ENCODE data around the gene STAP1. TPM values are rescaled to one million over a fixed set of nuclear protein-coding genes. Genes with fewer than 3 reads are reported as not detected.

STAP1 gene
- total RNA-seq, 1 donor from 2014 or later = not detected

DNA sequence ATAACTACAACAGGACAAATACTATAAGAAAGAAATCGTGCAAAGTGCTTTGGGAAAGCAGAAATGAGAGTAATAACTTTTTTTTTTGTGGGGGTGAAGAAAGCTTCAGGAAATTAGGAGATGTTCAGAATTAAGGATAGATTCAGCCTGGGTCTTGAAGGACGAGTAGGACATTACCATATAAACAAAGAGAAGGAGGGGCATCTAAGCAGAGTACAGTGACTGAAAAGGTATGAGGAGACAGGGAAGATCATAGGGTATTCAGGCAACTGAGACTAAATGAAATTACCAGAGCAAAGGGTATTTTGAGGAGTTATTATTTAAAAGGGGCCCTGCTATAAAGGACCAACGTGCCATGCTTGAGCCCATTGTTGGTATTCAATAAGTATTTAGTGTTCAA, 3.1 kb upstream of the STAP1 start:
- no peak for DNase-seq (ENCODE audit: low read depth)

DNA sequence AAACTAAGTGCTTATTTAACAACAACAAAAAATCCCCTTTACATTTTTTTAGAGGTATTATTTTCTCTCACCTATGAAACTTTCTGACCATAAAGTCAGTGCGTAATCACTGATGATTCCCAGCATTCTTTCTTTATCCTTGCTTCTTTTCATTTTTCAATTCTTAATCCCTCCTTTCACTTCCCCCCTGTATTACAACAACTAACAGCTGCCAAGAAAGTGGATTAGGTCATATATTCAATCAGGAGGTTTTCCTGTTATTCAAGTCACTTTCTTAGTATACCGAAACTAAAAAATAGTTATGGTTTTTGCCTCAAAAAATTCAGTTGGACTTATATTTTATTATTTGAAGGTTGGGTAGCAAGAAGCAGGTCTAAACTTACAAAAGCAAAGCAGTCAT, 2.1 kb upstream of the STAP1 start:
- DNase-seq (ENCODE audit: low read depth) = no peak

DNA sequence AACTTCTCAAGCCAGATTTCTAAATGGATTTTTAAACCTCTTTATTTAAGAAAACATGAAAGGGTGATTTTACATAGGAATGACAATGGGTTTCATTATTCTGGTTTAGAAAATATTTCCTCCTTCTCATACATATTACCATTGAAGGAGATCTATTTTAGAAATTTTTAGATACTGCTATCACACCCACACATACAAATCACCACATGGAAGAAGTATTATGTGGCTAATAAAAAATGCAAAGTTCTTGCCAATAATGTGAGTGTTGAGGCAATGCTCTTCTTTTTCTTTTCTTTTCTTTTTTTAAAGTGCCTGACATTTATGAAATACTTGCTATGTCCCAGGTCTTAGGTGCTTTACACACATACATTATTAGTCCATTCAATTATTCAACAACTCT, 6.8 kb downstream of the STAP1 start:
- no peak for DNase-seq (ENCODE audit: low read depth)

DNA sequence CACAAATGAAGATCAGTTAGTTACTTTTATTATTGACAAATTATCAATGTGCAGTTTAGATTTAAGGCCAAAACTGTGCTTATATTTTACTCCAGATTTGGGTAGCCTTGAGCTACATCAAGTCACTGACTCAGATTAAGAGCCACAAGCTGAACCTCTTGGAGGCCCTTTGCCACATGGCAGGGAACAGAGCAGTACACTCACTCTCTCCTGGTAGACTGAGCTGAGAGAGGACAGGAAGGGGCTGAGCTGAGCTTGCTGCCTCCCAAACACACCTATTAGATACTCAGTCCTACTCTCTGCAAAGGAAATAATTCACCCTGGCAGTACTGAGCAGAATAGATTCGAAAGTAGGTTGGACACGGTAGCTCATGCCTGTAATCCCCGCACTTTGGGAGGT, 7.8 kb downstream of the STAP1 start:
- DNase-seq (ENCODE audit: low read depth) = no peak

DNA sequence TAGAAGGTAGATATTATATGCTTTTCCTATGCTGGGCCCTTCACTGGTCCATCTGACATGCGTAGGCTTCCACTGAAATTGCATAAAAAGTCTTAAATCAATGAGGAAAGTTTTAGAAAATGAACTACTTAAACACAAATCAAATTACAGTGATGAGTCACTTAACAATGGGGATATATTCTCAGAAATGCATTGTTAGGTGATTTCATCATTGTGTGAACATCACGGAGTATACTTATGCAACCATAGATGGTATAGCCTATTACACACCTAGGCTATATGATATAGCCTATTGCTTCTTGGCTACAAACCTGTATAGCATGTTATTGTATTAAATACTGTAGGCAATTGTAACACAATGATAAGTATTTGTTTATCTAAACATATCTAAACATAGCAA, 10.3 kb downstream of the STAP1 start:
- no peak for DNase-seq (ENCODE audit: low read depth)

DNA sequence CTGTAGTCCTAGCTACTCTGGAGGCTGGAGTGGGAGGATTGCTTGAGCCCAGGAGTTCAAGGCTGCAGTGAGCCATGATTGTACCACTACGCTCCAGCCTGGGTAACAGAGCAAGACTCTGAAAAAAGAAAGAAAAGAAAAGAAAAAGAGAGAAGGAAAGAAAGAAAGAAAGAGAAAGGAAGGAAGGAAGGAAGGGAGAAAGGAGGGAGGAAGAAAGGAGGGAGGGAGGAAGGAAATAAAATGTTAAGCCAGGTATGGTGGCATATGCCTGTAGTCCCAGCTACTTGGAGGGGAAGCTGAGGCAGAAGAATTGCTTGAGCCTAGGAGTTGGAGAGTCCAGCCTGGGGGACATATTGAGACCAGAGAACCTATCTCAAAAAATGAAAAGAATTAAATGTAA, 12.0 kb downstream of the STAP1 start:
- no peak for DNase-seq (ENCODE audit: low read depth)

DNA sequence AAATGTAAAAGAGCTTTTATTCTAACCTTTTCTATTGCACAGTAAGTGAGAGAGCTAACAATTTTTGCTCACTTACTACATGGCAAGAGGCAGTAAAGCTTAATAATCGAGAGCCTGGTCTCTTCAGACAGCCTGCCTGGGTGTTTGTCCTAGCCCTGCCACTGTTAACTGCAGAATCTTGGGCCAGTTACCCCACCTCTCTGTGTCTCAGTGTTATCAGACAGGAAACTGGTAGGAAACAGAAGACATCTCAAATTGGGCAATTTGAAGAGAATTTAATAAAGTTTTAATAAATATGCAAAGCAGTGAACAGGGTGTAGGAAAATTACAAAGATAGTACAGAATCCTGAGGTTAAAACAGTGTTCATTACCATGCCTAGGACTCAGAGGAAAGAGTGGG, 13.4 kb downstream of the STAP1 start:
- DNase-seq (ENCODE audit: low read depth) = no peak

DNA sequence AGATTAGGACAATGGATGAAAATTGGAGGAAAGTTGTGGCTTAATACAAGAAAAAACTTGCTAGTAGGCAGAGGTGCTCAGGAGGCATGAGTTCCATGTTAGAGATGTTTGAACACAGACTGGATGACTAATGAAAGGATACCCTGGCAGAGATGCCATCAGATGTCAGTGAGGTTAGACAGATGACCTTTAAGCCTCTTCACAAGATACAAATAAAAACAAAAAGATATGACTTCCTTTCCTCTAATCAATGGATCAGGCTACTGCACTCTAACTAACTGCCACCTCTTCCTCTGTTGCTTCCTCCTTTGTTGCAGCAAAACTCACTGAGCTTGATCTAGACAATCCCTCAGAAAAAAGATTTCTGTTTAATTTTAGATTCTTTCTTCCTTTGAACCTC, 14.7 kb downstream of the STAP1 start:
- DNase-seq (ENCODE audit: low read depth) = no peak

DNA sequence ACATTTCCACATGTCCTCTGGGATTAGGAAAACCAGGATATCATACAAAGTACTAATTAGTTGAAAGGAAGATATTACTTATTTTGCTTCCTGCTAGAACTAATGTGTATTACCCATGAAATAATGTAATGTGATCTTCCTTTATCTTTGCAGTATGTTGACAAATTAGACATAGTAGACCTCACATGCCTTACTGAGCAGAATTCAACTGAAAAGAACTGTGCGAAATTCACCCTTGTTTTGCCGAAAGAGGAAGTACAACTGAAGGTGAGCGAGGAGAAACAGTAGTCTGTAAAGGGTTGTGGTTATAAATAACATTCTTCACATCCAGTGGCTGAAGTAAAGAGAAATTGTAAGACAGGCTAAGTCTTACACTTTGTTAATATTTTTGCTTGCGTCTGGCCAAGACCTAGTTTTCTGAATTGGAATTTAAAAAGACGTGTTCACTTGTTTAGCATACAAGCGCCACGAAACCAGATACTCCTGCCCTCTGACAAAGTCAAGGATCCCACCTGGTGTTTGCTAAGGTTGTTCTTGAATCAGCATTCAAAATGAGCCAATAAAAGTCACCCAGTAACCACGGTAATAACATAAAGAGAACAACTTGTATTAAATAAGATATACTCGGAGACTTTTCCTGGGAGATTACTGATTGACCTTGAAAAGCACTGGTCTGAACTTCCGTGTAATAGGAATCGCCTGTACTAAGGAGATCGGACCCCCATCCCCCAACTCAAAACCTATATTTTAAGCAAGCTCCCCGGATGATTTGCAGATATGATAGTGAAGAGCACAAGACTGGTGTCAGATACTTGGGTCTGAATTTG, 16.9 kb downstream of the STAP1 start:
- no peak for DNase-seq (ENCODE audit: low read depth)

DNA sequence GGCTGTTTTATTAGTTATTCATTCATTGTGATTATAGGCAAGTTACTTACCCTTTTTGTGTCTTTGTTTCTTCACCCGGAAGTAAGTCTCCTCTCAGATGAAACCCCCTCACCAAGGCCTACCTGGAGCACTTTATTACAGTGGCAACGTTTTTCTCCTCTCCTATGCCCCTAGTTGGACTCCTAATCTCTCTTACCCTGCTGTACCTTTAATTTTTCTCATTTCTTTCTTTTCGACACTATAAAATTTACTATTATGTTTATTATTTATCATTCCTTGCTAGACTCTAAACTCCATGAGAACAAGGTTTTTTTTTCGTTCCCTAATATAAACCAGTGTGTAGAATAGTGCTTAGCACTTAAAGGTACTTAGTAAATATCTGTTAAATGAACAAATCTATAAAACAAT, 17.5 kb downstream of the STAP1 start:
- DNase-seq (ENCODE audit: low read depth) = no peak

DNA sequence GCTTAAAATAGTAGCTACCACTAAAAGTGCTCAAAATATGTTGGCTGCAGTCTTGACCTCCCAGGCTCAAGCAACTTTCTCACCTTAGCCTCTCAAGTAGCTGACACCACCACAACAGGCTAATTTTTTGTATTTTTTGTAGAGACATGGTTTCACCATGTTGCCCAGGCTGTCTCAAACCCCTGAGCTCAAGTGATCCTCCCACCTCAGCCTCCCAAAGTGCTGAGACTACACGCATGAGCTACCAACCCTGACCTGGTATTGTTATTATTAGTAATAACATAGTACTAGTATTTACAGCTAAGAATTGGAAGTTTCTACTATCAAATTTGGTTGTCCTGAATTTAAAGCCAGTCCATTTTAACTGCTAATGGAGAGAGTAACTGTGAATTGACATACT, 18.0 kb downstream of the STAP1 start:
- no peak for DNase-seq (ENCODE audit: low read depth)

DNA sequence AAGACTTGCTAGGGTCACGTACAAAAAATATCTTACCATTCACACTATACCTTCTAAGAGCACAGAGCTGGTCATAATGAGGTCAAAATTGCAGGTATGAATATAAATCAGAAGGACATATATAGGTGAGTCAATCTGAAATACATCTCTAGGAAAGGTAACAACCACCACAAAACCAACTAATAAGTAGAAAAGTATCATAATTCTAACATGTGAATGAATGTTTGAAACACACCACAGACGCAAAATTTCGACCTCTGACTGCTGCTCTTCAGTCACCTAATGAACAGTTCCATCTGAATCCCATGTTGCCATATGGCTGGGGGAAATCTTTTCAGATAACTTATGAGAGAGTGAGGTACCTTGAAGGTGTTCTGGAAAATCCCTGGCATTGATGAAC, 22.1 kb downstream of the STAP1 start:
- no peak for DNase-seq (ENCODE audit: low read depth)

DNA sequence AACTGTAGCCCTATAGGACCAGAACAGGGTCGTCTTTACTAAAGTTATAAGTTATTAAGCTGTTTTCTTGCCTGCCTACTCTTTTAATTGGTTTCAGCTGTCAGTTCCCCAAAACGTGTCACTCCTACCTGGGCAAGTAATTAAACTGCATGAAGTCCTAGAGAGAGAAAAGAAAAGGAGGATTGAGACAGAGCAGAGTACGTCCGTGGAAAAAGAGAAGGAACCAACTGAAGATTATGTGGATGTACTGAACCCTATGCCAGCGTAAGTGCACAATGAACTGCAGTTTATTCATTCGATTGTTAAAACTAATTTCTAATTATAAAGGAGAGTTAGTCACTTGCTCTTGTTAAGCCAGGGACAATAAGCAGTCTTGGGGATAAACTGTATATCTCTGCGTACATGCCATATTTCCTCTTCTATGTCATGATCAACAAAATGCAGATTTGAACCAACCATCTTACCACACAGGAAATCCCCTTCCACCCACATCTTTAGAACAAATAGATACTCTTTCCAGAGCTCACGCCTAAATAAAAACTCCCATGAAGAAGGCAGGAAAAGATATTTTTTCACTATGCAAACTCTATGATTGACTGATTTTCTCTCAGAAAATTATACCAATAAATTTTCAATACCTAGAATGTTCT, 22.8 kb downstream of the STAP1 start:
- no peak for DNase-seq (ENCODE audit: low read depth)

DNA sequence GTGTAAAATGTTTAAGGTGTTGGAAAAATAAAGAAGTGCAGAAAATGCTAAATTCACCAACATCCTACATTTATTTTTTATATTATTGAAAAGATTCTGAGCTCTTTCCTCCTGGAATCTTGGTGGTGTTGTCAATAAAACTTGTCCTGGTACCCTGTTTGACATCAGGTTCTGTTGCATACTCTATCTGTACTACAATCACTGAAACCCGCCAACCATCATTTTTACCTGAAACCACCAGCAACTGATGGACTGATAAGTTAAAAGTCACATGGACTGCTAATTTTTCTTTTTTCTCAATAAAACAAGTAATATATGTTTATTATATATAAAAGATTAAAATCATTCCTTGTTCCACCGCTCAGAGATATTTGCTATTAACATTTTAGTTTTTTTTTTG, 23.4 kb downstream of the STAP1 start:
- DNase-seq (ENCODE audit: low read depth) = no peak

DNA sequence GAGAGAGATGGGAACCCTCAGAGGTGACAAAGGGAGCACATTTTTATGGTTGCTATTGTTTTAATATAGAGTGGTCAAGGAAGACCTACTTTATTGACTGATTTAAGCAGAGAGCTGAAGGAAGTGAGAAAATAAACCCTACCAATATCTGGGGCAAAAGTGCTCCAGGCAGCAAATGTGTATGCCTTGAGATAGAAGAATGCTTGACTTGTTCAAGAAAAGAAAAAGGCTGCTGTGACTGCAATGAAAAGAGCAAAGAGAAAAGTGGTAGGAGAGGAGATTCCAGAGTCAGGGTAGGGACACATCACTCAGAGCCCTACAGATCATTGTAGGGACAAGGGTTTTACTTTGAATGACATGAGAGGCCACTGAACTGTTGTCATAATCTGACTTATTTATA, 26.0 kb downstream of the STAP1 start:
- DNase-seq (ENCODE audit: low read depth) = no peak

DNA sequence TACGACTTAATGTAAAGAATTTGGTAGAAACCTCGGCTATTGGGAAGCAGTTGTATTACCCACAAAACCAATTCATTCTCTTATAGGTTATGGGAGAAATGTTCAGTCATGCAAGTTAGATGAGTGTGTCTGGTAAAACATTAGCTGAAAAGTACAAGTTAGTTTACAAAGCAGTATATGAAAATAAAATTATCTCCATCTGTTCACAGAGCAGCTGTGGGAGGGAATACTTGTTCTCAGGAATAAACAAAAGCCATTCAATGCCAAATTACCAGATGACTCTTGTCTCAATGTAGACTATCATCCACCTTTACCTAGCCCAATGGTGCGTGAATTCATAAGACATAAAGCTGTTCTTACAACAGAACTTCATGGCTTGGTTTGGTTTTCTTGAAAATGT, 28.6 kb downstream of the STAP1 start:
- DNase-seq (ENCODE audit: low read depth) = no peak

DNA sequence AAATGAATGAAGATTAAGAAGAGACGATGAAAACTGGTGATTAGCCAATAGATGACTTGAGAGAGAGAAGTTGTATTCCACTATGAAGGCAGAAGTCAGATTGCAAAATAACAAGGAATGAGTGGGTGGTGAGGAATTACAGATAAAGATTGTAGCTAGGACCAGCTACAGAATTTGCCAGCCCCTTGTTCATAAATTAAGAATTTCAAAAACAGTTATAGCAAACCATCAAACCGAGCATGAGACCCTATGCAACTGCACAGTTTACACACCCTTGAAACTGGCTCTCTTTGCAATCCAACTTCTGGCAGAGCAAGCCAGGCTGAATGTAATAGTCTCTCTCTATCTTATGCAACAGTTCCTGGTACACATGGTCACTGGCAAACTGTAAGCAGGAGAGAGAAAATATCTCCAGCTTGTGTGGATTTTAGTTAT, 35.2 kb downstream of the STAP1 start:
- no peak for DNase-seq (ENCODE audit: low read depth)

DNA sequence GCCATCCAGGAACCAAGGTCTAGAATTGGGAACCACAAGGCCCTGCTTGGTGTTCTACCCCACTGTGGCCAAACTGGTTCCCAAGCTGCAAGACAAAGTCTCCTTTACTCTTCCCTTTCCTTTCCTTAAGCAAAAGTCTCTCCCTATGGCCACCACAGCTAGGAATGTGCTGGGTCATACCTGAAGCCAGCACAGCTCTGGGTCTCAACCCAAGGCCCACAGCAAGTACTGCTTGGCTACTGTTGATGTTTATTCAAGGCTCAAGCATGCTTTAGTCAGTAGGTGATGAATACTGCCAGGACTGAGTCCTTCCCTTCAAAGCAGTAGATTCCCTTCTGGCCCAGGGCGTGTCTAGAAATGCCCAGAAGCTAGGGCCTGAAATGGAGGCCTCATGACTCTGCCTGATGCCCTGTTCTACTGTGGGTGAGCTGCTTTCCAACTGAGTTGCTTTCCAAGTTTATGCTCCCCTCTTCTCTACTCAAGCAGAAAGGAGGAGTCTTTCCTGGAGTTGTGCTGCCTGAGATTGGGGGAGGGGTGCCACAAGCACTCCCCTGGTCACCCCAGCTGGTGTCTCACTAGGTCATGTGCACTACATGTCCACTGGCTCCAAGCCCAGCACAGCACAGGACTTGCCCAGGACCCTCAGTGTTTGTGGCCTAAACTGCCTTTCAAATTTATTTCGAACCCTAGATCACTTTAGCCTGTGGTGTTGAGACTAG, 44.9 kb downstream of the STAP1 start:
- peak; percentile 9 for DNase-seq (ENCODE audit: low read depth)

DNA sequence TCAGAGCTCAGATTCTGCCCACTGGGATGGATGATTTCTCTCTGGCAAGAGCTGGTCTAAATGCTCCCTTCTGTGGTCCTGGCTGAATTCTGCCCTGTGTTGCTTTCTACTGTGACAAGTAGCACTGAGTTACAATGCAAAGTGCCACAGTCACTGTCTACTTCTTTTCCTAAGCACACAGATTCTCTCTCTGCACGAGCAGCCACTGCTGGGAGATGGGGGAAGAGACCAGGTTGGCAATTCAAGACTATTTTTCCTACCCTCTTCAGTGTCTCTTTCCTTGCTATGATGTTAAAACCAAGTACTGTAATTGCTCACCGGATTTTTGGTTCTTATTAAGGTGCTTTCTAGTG, 45.5 kb downstream of the STAP1 start:
- no peak for DNase-seq (ENCODE audit: low read depth)

DNA sequence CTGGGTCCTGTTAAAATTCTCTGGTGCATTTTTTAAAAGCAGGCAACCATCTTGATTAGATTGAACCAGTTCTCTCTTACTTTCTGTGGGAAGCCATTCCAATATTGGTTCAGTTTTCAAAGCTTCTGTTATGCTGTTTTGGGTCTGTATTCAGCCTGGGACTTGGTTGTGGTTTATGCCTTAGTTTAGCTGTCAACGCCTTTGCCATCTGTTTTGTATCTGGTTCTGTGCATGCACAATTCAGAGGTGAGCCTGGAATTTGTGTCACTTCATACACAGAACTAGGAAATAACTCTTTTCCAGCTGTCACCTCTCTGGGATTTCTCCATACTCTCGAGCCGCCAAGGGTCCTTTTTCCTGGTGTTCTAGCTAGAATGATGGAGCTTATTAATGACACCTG, 46.2 kb downstream of the STAP1 start:
- no peak for DNase-seq (ENCODE audit: low read depth)

DNA sequence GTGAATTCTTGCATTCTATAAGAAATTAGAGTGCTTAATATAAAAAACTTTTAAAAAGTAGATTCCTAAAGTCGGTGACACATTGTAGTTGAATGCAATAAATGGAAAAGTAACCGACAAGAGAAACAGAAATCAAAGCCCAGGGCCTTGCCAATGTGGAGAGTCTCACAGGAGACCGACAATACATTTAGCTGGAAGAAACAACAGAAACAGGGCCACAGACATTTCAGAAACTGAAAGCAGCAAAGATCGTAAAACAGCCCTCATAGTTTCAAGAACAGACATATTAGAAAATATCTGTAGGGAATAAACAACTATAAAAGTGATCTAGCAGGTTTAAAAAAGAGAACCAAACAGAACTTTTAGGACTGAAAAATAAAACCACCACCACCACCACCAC, 49.5 kb downstream of the STAP1 start:
- no peak for DNase-seq (ENCODE audit: low read depth)

DNA sequence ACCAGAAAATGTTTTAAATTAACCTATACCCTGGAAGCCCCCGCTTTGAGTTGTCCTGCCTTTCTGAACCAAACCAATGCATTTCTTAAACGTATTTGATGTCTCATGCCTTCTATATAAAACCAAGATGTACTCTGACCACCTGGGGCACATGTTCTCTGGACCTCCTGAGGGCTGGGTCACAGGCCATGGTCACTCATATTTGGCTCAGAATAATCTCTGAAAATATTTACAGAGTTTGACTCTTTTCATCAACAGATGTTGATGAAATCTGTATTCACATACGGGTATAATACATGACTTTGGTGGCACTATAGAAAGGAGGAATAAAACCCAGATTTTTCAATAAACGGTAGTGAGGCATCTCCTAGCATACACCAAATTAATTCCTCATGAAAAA, 55.7 kb downstream of the STAP1 start:
- no peak for DNase-seq (ENCODE audit: low read depth)

DNA sequence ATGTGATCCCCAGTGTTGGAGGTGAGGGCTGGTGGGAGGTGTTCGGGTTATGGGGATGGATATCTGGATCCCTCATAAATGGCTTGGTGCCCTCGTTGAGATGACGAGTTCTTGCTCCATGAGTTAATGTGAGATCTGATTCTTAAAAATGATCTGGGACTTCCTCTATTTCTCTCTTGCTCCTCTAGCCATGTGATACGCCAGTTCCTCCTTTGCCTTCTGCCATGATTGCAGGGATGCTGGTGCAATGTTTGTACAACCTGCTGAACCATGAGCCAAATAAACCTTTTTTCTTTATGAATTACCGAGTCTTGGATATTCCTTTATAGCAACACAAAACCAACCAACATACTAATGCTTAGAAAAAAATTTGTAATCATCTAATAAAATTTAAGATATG, 56.6 kb downstream of the STAP1 start:
- DNase-seq (ENCODE audit: low read depth) = no peak

All from myocyte (in vitro differentiated cells).